ENCODE data around the gene RNLS. TPM values are rescaled to one million over a fixed set of nuclear protein-coding genes. Genes with fewer than 3 reads are reported as not detected.

Gene RNLS
- total RNA-seq, 2 experiments from 2014 or later, result 1.3 to 2.2 TPM

DNA sequence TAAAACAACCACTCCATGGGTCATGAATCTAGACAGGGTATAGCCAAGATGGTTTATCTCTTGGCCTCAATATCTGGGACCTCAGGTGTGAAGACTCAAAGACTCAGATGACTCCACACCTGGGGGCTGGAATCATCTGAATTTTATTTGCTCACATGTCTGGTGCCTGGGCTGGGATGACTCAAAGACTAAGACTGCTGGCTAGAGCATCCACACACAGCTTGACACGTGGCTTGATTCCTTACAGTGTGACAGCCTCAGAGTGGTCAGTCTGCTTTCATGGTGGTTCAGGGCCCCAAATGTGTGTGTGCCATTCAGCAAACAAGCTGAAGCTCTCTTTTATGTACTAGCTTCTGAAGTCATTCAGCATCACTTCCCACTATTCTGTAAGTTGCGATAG is 333.7 kb downstream of the RNLS start:
- no peak overlapping the region for H3K4me3 Mint-ChIP-seq
- H3K27ac Mint-ChIP-seq, result no peak overlapping the region
- ChIA-PET POLR2A (no interaction called here), CTCF (no interaction called here)
- DNase-seq, result no peak
- H3K9me3 Mint-ChIP-seq, result peaks cover 9% of the 10 kb centered on the region
- H3K4me1 Mint-ChIP-seq, result peaks cover 21% of the 10 kb centered on the region
- H3K27me3 Mint-ChIP-seq, result peaks cover 2% of the 10 kb centered on the region
- peaks cover 5% of the 10 kb centered on the region for H3K36me3 Mint-ChIP-seq (ENCODE audit: low read depth)

DNA sequence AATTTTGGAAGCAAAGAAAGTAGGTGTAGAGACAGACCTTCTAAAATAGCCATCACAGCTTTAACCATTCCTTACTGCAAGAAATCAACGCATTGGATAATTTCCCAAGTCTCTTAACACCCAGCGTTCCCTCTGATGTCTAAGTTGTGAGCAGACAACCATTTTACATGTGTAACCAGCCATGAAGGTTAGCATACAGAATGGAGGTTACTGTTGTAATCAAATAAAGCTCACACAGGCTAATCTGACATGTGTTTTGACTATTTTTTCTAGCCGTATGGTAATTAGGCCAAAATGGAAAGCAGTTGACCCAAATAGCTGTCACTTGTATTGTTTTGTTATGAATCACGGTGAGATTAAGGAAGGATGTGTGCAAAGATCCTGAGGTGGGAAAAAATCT is 336.4 kb downstream of the RNLS start:
- no peak overlapping the region for H3K4me3 Mint-ChIP-seq
- POLR2A ChIA-PET, result interaction anchor here (1.2 kb wide), 1 partner anchor 10 kb away, joined by 3 read pairs; no protein-coding TSS in a partner anchor
- H3K27ac Mint-ChIP-seq, result no peak overlapping the region
- CTCF ChIA-PET, result no interaction called here
- peaks cover 8% of the 10 kb centered on the region for H3K36me3 Mint-ChIP-seq (ENCODE audit: low read depth)
- H3K4me1 Mint-ChIP-seq, result peaks cover 19% of the 10 kb centered on the region
- DNase-seq, result no peak
- H3K9me3 Mint-ChIP-seq, result peaks cover 11% of the 10 kb centered on the region
- peaks cover 2% of the 10 kb centered on the region for H3K27me3 Mint-ChIP-seq

DNA sequence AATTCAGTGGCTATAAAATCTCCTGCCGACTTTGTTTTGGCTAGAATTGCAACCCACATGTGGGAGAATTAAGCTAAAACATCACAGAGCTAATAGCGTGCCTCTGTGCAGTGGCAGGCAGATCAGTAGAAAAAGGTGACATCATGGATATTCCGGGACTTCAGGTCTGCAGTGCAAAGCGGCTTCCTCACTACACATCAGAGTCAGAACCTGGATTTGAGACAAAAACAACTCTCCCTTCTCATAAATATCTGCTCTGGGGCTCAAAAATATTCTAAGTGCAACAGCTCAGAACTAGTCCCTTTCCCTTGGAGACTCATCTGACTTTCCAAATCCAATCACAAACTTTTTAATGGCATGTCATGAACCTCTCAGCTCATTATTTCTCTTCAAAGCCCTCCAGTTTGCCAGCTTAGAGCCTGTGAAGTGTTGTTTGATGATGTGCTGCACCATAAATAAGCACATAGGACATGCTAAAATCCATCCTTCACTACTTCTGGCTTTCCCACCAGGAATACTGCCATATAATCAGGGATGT is 337.1 kb downstream of the RNLS start:
- Mint-ChIP-seq H3K9me3 (peaks cover 13% of the 10 kb centered on the region), H3K4me1 (peaks cover 19% of the 10 kb centered on the region), H3K27ac (no peak overlapping the region), H3K4me3 (no peak overlapping the region), H3K27me3 (peaks cover 2% of the 10 kb centered on the region), H3K36me3 (ENCODE audit: low read depth) (peaks cover 11% of the 10 kb centered on the region)
- DNase-seq, result no peak
- POLR2A ChIA-PET, result interaction anchor here (1.2 kb wide), 1 partner anchor 11 kb away, joined by 3 read pairs; no protein-coding TSS in a partner anchor
- CTCF ChIA-PET, result no interaction called here

DNA sequence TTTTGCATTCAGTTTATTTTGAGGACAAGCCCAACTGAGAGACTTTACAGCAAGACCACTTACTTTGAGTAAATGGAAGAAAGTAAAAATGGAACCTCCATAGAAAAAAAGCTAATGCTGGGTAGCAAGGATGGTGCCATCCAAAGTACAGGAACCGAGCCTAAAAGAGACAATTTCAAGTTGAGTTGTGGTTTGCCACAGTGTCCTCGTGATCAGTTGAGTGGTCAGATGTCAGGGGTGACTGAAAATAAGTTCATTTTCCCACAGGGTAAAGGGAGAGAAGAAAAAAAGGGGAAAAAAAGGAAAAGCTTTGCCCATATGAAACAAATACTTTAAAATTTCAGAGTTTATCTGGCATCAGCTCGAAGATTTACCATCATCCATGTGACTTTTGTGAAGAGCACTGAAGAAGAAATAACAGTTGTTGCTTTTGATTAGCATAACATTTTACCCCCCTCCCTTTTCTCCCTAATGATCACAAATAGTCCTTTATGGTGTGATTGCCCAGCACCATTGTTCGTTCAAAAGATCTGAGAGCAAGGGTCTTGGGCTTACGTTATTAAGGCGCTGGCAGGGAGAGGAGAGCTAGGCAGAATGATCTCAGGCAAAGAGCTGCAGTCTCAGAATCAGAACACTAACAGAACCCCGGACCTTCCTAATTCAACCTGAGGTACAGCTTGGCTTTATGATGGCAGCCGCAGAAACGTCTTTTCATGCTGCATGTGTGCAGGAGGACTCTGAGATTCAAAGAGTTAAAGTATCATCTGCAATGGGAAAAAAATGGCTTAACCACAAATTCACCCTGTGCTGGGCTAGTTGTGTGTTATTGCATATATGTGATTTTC is 338.1 kb downstream of the RNLS start:
- peaks cover 6% of the 10 kb centered on the region for H3K27me3 Mint-ChIP-seq
- ChIA-PET POLR2A (no interaction called here), CTCF (no interaction called here)
- H3K4me3 Mint-ChIP-seq, result no peak overlapping the region
- no peak overlapping the region for H3K27ac Mint-ChIP-seq
- H3K9me3 Mint-ChIP-seq, result peaks cover 14% of the 10 kb centered on the region
- no peak for DNase-seq
- H3K36me3 Mint-ChIP-seq (ENCODE audit: low read depth), result peaks cover 11% of the 10 kb centered on the region
- peaks cover 19% of the 10 kb centered on the region for H3K4me1 Mint-ChIP-seq

DNA sequence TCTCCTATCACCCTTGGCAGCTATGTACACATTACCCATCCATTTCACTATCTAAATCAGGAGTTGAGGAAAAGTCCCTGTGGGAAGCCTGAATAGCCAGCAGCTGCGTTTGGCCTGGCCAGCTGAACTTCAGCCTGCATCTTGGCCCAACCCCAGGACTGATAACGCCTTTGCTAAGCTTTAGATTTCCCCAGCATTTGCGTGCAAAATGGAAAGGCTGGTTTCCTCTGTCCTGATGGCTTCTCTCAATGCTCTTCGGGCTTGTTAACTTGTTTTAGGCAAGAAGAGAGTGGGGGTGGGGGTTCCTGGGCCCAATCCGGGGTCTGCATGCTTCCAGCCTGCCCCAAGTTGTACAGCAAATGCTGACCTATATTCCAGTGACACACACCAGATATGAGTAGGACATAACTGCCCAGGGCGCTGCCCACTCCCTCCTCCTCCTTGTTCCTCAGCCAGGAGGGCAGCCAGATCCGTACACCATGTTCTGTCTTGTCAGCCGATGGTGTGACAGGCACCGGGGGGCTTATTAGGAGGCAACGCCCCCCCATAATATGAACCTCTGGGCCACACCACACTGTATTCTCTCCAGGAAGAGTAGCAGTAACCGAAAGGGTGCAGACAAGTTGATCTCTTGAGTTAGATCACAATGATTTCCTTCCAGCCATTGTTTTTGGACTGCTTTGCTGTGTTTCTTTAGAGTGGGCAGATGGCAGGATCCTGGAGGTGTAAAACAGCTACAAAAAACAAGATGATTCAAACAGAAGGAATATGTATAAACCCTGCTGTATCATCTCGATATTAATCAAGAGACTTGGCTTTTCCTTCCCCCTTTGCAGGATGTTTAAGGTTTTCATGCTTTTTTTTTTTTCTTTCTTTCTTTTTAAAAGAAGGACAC is 339.0 kb downstream of the RNLS start:
- H3K4me1 Mint-ChIP-seq, result peaks cover 19% of the 10 kb centered on the region
- H3K36me3 Mint-ChIP-seq (ENCODE audit: low read depth), result peaks cover 11% of the 10 kb centered on the region
- peaks cover 13% of the 10 kb centered on the region for H3K9me3 Mint-ChIP-seq
- ChIA-PET CTCF (no interaction called here), POLR2A (no interaction called here)
- DNase-seq, result no peak
- no peak overlapping the region for H3K4me3 Mint-ChIP-seq
- peaks cover 6% of the 10 kb centered on the region for H3K27me3 Mint-ChIP-seq
- no peak overlapping the region for H3K27ac Mint-ChIP-seq

DNA sequence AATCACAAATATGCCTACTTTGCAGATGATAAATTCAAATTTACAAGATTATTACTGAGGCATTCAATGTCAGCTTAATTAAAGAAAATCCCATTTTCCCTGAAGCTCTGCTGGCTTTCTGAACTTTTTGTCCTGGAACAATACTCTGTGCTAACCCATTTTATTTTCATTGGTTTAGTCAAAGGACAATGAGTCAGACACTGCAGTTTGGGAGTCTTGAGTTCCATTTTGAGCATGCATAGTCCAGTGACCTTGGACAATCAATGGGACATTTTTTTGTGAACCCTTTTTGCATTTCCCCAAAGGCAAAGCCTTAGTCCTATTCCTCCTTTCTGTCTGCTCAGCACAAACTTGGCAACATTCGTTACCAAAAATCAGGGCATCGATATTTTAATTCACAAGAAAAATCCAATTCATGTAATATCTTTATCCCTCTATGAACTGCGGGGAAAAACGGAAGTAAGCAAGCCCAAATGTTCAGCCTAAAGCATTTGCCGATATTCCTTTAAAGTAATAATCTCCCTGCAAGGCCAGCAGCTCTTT is 339.8 kb downstream of the RNLS start:
- peaks cover 11% of the 10 kb centered on the region for H3K36me3 Mint-ChIP-seq (ENCODE audit: low read depth)
- H3K4me1 Mint-ChIP-seq, result peaks cover 19% of the 10 kb centered on the region
- no peak for DNase-seq
- CTCF ChIA-PET, result no interaction called here
- no peak overlapping the region for H3K27ac Mint-ChIP-seq
- H3K27me3 Mint-ChIP-seq, result peaks cover 6% of the 10 kb centered on the region
- H3K4me3 Mint-ChIP-seq, result no peak overlapping the region
- H3K9me3 Mint-ChIP-seq, result peaks cover 13% of the 10 kb centered on the region
- POLR2A ChIA-PET, result no interaction called here

DNA sequence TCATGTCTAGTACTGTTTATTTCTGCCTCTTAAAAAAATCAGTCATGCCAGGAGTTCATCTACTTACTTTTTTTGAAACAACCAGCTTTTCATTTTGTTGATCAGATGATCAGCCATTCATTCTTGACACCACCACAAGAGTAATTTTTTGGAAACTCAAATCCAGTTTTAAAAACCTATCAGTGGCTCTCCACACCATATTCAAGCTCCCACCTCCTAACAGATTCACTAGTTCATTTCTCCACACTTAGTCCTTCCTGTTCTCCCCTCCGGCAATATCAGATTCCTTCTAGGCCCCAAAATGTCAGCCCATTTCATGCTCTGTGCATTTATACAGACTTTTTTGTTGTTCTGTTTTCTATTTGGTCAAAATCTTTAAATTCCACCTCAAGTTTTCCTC is 341.6 kb downstream of the RNLS start:
- Mint-ChIP-seq H3K27ac (no peak overlapping the region), H3K4me1 (peaks cover 15% of the 10 kb centered on the region), H3K4me3 (no peak overlapping the region), H3K27me3 (peaks cover 6% of the 10 kb centered on the region), H3K9me3 (peaks cover 6% of the 10 kb centered on the region), H3K36me3 (ENCODE audit: low read depth) (peaks cover 6% of the 10 kb centered on the region)
- no peak for DNase-seq
- ChIA-PET CTCF (no interaction called here), POLR2A (no interaction called here)

DNA sequence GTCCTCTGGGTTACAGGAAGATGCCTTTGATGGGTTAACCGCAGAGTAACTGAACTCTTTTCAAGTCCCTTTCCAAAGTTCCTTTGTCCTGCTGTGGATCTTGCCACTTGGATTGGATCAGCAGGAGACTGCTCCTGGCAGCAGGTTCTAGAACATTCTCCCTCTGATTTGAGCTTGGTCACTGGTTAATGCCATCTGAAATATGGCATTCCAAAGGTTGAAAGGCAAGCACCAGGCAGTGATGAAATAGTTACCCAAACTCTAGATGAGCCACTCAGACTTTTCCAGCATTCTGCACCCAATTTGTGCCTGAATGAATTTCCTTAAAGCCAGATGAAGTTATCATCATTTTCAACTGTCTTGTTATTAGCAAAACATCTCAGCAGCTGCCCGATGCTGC is 343.9 kb downstream of the RNLS start:
- H3K27ac Mint-ChIP-seq, result no peak overlapping the region

DNA sequence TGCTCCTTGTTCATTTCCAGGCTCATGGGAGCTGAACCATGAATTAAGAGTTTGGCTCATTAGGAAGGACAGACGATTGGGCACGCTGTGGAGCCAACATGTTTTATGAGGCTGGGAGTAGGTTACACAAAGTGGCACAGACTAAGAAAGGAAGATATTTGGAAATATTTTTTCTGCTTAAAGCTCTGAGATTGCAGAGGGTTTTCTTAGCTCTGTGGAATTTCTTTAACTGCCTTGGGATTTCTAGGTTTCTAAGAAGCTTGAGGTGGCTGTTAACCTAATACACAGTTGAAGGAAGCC is 344.6 kb downstream of the RNLS start:
- Mint-ChIP-seq H3K4me3 (no peak overlapping the region), H3K27me3 (peaks cover 3% of the 10 kb centered on the region), H3K4me1 (peaks cover 3% of the 10 kb centered on the region), H3K9me3 (peaks cover 6% of the 10 kb centered on the region), H3K36me3 (ENCODE audit: low read depth) (peaks cover 6% of the 10 kb centered on the region), H3K27ac (no peak overlapping the region)
- no peak for DNase-seq
- ChIA-PET CTCF (interaction anchor here (1.6 kb wide), 1 partner anchor 151 kb away, joined by 3 read pairs; no protein-coding TSS in a partner anchor), POLR2A (no interaction called here)

More for the DNA sequence above, 343.9 kb downstream of the RNLS start:
- Mint-ChIP-seq H3K36me3 (ENCODE audit: low read depth) (peaks cover 6% of the 10 kb centered on the region), H3K9me3 (peaks cover 6% of the 10 kb centered on the region), H3K4me3 (no peak overlapping the region), H3K27me3 (peaks cover 3% of the 10 kb centered on the region), H3K4me1 (peaks cover 7% of the 10 kb centered on the region)
- no peak for DNase-seq
- ChIA-PET POLR2A (no interaction called here), CTCF (interaction anchor here (1.6 kb wide), 1 partner anchor 151 kb away, joined by 3 read pairs; no protein-coding TSS in a partner anchor)

DNA sequence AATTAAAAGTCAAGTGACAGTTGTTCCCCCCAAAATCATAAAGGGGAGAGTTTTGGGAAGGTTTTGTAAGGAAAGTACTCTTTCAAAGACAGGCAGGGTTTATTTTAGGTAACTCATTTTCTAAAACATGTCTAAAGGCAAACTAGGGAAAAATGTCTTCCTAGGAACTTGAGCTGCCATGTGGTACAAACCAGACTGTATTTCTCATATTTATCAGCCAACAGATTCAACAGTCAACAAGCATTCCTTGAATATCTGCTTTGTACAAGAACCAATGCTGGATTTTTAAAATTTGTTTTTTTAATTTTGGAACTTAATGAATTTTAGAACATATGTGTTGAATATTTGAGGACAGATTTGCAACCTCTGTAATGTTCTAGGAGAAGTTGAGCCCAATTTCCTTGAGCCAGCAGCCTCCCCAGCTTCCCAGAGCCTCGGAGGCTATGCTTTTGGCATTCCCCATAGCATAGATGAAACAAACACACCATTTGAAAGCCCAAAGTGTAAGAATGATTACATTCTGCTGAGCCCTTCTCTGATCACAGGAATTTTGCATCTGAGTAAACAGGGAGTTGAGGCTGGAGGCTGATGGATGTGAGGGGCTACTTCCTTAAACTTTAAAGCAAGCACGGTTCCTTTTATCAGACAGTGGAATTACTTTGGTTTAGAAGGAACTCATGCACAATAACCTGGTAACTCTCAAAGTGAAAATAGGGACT is 345.1 kb downstream of the RNLS start:
- Mint-ChIP-seq H3K9me3 (peaks cover 6% of the 10 kb centered on the region), H3K27ac (no peak overlapping the region), H3K27me3 (peaks cover 3% of the 10 kb centered on the region), H3K36me3 (ENCODE audit: low read depth) (peaks cover 6% of the 10 kb centered on the region), H3K4me1 (peaks cover 3% of the 10 kb centered on the region), H3K4me3 (no peak overlapping the region)
- POLR2A ChIA-PET, result no interaction called here
- no peak for DNase-seq
- CTCF ChIA-PET, result interaction anchor here (1.6 kb wide), 1 partner anchor 152 kb away, joined by 3 read pairs; no protein-coding TSS in a partner anchor

DNA sequence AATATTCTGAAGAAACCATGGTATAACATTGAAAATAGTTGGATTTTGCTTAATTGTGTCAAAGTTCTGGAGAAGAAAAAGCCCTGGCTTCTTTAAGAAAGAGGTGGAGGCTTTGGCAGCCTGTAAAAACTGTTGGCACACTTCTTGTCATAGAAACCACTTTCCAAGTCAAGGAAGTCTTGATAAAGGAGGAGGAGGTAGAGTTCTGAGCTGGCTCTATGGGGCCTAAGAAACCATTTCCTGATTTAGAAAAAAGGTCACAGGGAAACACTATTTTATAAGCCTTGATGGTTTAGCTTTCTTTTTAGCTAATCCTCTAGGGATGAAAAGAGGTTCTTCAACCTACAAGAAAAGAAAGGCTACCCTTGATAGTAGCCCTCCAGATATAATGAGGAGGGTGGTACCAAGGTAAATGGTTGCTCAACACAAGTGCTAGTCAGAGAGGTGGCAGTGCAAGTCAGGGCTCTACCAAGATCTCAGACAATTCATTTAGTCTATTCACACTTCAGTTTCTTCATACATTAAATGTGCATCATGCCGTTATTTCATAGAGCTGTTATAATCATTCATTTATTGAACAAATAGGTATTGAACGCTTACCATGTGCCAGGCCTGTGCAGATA is 346.9 kb downstream of the RNLS start:
- ChIA-PET CTCF (no interaction called here), POLR2A (no interaction called here)
- Mint-ChIP-seq H3K27me3 (peaks cover 3% of the 10 kb centered on the region), H3K9me3 (peaks cover 8% of the 10 kb centered on the region), H3K36me3 (ENCODE audit: low read depth) (peaks cover 5% of the 10 kb centered on the region), H3K4me1 (peaks cover 3% of the 10 kb centered on the region), H3K4me3 (no peak overlapping the region), H3K27ac (no peak overlapping the region)
- DNase-seq, result no peak

DNA sequence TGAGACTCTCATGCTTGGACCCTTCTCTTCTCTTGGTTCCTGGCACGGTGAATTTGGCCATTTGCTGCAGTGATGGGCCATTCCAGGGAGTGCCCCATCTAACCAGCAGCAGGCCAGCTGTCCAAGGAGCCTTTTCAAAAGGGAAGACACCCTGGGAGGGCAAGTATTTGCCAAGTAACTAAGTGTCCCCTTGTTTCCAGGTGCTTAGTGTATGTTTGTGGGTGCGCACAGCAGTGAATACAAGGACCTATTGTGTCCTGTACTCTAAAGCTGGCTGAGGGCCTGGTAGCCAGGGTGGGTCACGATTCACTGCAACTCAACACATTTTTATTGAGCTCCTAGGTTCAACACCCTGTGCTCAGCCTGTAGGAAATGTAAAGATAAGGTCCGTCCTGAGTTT is 348.8 kb downstream of the RNLS start:
- Mint-ChIP-seq H3K4me1 (peaks cover 3% of the 10 kb centered on the region), H3K4me3 (no peak overlapping the region), H3K36me3 (ENCODE audit: low read depth) (peaks cover 5% of the 10 kb centered on the region), H3K27ac (no peak overlapping the region), H3K27me3 (no peaks in the 10 kb centered on the region), H3K9me3 (peaks cover 13% of the 10 kb centered on the region)
- ChIA-PET POLR2A (no interaction called here), CTCF (no interaction called here)
- DNase-seq, result no peak

All from activated CD4-positive, alpha-beta memory T cell treated with anti-CD3 and anti-CD28 coated beads, Interleukin-2, amount 10 ng/mL, durations not matched to agents 7 days and 5 days (primary cell).